NCI-H128 (cell line): ENCODE measurements around the gene DUSP23.

Source experiments
- DNase-seq: peaks from one replicate; lab custom pipeline; 2025; ENCODE audit not compliant: unreplicated experiment; lab: John Stamatoyannopoulos, UW

Gene DUSP23

DNA sequence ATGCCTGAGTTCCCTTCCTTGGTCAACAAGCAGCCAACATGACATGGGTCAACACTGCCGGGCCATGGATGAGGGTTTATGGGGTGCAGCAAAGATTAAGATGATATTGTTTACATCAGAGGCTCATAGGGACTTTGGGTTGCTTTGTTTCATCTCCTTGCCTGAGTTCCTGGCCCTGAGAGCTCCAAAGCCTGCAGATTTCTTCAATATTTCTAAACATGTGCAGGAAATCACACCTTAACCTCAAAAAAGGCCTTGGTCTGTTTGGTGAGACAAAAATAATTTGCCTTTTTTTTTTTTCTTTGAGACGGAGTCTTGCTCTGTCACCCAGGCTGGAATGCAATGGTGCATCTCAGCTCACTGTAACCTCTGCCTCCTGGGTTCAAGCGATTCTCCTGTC, 46.8 kb downstream of the DUSP23 start:
- DNase-seq = no peak

DNA sequence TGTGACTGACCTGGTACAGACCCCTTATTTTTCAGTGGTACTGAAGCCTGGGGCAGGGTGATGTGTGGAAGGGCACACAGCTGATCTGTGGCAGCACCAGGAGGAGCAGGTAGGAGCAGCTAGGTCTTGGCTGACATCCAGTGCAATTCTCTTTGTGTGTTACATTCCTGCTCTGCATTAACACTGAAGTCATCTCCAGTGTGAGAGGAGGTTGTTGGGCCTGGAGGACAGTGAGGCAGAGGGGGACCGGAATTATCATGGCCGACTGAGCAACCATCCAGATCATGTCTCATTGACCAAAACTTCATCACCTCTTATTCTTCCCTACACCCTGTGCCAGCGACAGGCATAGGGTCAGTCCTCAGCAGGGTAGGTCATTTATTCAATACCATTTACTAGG, 47.4 kb downstream of the DUSP23 start:
- no peak for DNase-seq

DNA sequence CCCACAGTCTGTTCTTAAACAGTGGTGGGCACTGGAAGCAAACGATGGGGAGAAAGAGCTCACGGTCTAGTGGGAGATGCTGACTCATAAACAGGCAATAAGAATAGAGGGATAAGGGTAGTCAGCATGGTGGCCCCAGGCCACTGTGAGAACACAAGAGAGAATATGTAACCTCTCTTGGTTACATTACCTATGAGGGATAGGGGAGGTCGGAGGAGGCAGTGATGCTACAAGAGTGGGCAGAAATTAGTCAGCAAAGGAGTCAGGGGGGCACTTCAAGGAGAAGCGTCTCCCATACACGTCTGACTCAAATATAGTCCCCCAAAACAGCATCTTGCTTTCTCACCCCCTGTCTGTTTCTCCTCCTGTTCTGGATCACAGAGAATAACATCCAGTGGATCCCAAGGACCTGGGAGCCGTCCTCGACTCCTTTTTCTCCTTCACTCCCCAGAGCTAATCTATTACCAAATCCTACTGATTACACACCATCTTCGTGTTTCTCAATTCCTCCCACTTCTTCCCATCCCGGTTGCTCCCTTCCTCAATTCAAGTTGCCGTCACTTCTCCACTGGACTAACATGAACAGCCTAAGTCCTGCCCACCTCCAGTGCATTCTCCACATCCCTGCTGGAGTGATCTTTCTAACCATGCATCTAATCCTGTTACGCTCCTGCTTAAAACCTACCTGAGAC, 48.0 kb downstream of the DUSP23 start:
- DNase-seq = no peak

DNA sequence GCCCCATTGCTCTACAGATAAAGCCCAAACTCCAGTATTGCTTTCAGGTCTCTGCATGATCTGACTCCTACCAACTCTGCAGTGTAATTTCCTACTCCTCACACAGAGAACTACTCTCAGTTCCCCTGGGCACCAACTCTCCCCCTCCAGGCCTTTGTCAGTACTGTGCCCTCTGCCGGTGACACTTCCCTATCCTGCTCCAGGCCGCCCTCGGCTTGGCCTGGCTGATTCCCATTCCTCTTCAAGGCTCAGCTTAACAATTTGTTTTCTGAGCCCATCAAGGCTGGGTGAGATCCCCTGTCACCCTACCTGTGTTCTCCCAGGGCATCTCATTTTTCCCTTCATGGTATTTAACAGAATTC, 48.5 kb downstream of the DUSP23 start:
- DNase-seq = no peak

DNA sequence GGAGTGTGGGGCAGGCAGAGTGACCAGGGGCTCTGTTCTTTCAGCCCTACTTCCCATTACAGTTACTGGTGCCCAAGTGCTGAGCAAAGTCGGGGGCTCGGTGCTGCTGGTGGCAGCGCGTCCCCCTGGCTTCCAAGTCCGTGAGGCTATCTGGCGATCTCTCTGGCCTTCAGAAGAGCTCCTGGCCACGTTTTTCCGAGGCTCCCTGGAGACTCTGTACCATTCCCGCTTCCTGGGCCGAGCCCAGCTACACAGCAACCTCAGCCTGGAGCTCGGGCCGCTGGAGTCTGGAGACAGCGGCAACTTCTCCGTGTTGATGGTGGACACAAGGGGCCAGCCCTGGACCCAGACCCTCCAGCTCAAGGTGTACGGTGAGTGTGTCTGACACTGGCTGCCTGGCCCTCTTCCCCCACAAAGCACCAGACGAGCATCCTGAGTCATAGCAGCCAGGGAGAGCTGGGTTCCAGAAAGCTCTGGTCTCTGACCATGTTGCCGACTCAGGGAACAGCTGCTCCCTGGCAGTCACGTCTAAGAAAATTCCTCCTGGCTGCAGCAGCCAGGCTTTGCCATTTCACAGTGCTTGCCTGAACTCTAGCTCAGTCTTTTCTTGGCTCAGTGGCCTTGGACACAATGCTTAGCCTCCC, 49.2 kb downstream of the DUSP23 start:
- DNase-seq = no peak

DNA sequence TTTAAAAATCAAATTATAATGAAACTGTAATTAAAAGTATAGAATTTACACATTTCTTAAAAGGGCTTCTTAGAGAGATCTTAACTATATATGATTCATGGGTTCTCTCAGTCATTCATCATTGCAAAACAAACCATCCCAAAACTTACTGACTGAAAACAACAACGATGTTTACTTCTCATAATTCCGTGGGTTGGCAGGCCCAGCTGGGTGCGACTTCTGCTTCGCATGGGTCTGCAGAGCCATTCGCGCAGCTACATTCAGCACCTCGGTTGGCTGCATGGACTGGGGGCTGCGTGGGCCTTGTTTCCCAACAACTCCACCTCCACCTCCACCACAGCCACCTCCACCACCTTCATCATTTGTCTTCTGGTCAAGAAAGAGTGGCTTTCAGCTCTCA, 50.0 kb downstream of the DUSP23 start:
- DNase-seq = no peak

DNA sequence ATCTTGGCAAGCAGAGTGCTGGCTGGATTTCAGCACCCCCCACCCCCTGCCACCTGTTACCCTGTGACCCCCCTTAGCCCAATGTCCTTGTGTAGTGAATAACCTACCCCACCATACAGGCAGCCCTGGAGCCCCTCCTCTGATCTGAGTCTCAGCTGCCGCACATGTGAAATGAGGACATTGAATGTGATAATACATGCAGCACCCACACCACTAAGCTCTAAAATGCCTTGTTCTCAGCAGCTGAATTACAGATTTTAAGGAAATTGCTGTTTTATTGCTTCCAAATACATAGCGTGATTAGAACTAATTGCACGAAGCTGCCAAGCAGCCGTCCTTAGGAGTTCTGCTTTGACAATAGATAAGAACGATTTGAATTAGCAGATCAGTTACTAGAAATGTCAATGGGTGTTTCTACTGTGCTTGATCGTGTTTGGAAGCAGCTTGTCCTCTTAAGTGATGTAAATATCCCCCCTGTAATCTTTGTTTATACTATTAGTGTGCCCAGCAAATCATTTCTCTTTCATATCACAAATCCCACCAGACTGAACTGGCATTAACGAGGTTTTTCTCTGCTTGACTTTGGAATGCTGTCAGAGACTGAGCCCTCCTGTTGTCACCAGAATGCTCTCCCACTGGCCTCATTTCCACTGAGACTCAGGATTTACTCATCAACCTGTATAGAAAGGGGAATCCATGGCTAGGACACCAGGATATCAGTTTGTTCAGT, 50.8 kb downstream of the DUSP23 start:
- DNase-seq = no peak
